GM10266 (cell line): ENCODE results near the gene FNDC3B.
"Not testable (repeated sequence)": the region's sequence is repeated elsewhere in the genome, so short reads cannot be mapped to it uniquely, and the experiment has no call there.

Experiments
- DNase-seq: peaks from one replicate; pipeline ENCODE4 v3.0.0; 2012; ENCODE audit errors: extremely low spot score
- TF ChIP-seq, protein P1 (sequence below): IDR thresholded peaks from 2 replicates; pipeline ENCODE4 v1.5.1; 2012; ENCODE audit warnings: mild to moderate bottlenecking, low read depth; ENCODE audit not compliant: control insufficient read depth, insufficient read depth; ENCODE audit errors: missing control alignments

FNDC3B gene

DNA sequence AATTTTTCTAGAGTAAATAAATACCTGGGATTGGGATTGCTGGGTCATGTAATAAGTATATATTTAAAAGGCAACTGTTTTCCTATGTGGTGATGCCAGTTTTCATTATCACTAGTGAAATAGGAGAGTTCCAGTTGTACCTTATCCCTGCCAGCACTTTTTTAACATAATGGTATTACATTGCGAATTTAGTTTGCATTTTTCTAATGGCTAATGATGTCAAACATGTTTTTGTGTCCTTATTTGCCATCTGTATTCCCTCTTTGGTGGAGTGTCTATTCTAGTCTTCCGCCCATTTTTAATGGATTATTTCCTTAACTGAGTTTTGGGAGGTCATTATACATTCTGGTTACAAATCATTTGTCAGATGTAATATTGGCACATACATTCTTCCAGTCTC, 320.6 kb downstream of the FNDC3B start:
- TF ChIP-seq, protein P1, sequence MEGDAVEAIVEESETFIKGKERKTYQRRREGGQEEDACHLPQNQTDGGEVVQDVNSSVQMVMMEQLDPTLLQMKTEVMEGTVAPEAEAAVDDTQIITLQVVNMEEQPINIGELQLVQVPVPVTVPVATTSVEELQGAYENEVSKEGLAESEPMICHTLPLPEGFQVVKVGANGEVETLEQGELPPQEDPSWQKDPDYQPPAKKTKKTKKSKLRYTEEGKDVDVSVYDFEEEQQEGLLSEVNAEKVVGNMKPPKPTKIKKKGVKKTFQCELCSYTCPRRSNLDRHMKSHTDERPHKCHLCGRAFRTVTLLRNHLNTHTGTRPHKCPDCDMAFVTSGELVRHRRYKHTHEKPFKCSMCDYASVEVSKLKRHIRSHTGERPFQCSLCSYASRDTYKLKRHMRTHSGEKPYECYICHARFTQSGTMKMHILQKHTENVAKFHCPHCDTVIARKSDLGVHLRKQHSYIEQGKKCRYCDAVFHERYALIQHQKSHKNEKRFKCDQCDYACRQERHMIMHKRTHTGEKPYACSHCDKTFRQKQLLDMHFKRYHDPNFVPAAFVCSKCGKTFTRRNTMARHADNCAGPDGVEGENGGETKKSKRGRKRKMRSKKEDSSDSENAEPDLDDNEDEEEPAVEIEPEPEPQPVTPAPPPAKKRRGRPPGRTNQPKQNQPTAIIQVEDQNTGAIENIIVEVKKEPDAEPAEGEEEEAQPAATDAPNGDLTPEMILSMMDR: no peak
- no peak for DNase-seq

DNA sequence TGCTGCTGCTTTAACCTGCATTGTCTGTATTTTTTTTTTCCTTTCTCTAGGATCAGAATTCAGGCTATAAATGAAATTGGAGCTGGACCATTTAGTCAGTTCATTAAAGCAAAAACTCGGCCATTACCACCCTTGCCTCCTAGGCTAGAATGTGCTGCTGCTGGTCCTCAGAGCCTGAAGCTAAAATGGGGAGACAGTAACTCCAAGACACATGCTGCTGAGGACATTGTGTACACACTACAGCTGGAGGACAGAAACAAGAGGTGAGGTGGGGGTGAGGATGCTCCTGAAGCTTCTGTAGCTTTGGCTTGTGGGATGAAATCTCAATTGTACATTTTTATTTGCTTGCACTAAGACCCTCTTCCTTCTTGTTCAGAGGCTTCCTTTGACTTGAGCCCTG, 323.2 kb downstream of the FNDC3B start:
- DNase-seq: no peak
- TF ChIP-seq, protein P1: no peak

DNA sequence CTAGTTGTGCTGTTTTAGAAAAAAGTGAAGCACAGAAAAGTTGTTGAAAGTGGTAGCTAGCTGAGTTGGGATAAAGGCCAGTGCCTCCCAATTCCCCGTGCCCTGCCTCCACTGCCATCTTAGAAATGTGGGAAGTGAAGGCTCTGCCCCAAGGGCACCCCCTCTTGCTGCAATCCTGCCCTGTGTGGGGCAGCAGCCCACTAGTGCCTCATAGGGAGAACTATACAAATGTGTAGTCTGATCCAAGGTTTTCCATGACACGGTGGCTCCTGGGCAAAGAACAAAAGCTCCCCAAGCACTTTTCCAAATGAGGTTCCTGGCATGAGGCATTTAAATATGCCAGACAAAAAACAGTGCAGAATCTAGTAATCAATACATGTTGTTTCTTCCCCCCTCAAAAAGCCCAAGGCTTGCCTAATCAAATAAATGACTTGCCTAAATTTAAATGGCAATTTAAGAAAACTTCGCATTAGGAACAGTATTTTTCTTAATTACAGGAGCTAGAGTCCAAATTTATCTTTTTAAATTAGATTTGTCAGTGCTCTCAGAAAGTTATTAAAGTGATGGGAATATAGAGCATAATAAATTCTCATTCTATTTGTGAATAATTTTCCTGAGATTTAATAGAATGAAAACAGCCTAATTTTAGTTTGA, 325.1 kb downstream of the FNDC3B start:
- TF ChIP-seq, protein P1: no peak
- no peak for DNase-seq

DNA sequence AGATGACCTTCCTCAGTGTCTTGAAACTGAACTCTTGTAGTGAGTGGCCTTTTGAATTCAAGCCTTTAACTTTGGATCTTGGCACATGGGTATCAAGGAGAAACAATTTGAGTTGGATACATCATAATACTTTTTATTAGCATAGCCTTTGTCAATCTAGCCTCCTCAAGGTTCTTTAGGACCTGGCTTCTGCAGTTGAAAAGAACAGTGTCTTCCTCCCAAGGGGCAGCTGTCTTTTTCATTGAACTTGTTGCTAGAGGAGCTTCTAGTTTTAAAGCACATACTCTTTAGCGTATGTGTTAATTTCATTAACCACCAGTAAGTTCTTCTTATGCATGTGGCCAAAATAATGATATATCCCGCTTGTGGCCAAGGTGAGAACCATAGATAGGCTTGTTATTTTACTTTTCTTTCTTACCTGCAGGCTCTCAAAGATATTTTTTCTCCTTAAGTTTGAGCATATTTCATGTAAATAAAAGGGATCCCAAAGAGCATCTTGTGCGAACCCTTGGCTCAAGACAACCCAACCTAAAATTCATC, 325.7 kb downstream of the FNDC3B start:
- DNase-seq: no peak
- TF ChIP-seq, protein P1: no peak

DNA sequence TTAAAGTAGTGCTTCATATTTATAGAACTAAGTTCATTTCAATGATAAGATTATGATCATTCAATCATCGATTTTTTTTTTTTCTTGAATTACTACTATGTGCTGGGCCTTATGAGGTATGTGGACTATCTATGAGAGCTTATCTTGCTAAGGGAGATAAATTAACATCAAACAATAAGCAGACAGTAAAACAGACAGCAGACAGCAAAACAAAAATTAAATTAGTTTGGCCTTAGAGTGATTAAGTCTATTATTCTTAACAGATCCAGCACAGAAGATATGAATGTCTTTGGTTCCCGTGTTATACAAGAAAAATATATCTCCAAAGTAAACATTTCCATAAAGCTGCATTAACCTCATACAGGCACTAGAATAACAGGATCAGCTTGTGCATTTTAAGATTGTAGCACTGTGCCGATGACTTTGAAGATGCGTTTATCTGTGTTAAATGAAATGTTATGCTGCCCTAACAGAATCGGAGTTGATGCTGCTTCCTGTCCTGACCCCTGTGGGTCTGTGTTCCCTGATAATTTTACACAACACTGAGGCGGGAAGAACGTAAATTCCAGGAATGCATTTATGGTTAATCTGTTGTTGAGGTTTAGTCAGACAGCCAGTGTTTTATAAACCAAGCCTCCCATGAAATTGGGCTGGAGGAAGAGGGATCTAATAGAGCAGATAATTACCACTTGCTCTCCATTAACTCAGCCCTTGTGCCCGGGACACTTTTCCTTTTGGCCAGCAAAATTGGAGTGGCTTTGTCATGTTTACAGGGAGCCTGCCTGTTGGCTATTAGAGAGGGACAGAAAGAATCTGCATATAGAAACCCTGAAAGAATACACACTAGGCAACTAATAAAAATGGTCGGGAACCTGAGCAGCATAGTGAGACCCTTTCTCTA, 328.1 kb downstream of the FNDC3B start:
- TF ChIP-seq, protein P1: no peak
- DNase-seq: no peak

DNA sequence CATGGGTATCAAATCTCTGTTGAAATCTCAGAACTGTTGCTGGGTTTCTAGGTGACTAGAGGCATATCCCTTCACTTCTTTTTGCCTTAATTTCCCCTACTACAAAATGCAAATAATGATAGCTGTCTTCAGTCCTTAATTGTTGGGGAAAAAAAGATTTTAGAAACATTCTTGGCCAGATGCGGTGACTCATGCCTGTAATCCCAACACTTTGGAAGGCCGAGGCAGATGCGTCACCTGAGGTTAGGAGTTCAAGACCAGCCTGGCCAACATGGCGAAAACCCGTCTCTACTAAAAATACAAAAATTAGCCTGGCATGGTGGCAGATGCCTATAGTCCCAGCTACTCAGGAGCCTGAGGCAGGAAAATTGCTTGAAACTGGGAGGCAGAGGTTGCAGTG, 329.2 kb downstream of the FNDC3B start:
- not testable (repeated sequence) for DNase-seq

DNA sequence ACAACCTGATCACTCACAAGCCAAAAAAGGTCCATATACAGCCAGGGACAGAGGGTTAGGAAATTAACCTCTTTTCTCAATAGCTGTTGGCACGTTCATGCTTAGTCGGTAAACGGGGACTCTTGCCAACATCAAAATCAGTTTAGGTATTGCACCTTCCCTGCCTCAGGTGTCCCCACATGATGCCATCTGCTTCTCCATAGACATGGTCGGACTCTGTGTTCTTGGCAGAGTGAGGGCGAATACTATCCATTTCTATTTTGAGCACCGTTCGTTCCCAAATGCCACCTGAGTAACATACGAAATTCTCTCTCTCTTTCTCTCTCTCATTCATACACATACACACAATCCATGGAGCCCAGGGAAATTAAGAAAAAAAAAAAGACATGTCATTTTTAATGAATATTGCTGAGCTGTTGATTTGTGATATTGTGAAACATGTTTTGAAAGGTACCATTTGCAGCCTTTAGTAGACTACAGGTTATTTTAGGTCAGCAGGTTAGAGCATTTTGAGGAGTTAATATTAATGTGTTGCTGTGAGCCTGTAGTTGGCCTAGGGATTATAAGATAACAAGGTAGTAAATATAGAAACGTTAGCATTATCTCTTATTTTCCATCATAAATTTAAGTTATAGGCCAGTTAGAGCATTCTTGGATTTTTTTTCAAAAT, 330.3 kb downstream of the FNDC3B start:
- TF ChIP-seq, protein P1: no peak
- no peak for DNase-seq
